Testis (tissue), 2 donors: ENCODE measurements around the gene RMI2.

Experiments
- CTCF ChIP-seq, 3 experiments: fragments of 450-650 bp in 2 of 3; fragments of 200-600 bp in 1 of 3; sonication (generic) in 1 of 3; IDR thresholded peaks; one replicate each; pipeline ENCODE4 v1.5.1; 2016 to 2019; ENCODE audit warnings: antibody characterized with exemption in 3 of 3, mild to moderate bottlenecking in 2 of 3, moderate library complexity in 1 of 3
- POLR2A ChIP-seq: fragments of 450-650 bp; IDR thresholded peaks from one replicate; pipeline ENCODE4 v1.6.1; 2017; ENCODE audit warnings: antibody characterized with exemption, mild to moderate bottlenecking, moderate library complexity

DNA sequence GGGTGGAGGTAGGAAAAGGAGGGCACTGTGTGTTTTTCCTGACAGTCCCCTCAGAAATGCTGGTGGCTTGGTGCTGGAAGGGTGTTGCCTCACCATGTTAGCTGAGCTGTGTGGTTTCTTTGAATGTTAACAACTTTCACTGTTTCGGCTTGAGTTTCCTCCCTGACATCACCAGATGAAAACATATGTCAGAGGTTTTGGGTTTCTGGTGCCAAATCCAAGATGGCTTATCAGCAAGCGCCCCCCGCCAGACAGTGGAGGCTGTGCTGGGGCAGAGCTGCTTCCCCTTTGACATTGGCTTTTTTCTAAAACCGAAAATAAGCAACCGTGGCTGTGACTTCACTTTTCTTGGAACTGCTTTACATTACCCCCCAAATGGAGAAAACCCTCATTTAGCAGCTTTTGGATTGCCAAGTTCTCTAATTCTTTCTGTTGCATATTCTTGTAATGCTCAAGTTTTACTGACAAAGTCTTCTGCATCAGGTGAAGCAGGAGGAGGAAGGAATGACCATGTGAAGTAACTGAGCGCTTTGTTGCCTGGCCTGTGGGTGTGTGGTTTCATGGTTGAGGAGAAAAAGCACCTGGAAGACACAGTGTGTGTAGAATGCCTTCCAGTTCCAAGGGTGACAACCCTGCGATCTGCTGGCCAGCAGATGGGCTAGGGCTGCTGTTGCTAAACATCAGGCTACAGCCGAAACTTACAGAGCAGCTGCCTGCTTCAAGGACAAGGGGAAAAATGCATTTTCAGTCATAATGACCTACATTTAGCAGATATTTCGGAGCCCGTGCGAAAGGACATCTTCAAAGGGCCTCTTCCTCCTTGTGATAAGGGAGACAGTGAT lies 9.7 kb downstream of the RMI2 start:
- TF ChIP-seq CTCF (IDR thresholded peaks at IDR 0.05), result no peak
- no peak for TF ChIP-seq POLR2A
